OCI-LY3 (cell line): Measurements from ENCODE around the gene HELZ2.

Source experiments
- CTCF ChIP-seq: fragments of 200-600, 300-600 bp; sonication (generic); IDR thresholded peaks from 2 replicates; pipeline ENCODE4 v1.5.1; 2014; ENCODE audit warnings: antibody characterized with exemption, low read length, low read depth
- EZH2phosphoT487 ChIP-seq: fragments of 200-600 bp; shearing (Covaris generic); IDR thresholded peaks from 2 replicates; pipeline ENCODE4 v1.6.1; 2018; ENCODE audit warnings: antibody characterized with exemption, mixed run types, low read depth

- TF ChIP-seq CTCF: no peak
- no peak for TF ChIP-seq EZH2phosphoT487
These were observed 17.1 kb upstream of the HELZ2 start for GRCh38 chr20:63591147-63591533.
